ENCODE measurements around the gene TRAPPC2L.

TRAPPC2L gene

DNA sequence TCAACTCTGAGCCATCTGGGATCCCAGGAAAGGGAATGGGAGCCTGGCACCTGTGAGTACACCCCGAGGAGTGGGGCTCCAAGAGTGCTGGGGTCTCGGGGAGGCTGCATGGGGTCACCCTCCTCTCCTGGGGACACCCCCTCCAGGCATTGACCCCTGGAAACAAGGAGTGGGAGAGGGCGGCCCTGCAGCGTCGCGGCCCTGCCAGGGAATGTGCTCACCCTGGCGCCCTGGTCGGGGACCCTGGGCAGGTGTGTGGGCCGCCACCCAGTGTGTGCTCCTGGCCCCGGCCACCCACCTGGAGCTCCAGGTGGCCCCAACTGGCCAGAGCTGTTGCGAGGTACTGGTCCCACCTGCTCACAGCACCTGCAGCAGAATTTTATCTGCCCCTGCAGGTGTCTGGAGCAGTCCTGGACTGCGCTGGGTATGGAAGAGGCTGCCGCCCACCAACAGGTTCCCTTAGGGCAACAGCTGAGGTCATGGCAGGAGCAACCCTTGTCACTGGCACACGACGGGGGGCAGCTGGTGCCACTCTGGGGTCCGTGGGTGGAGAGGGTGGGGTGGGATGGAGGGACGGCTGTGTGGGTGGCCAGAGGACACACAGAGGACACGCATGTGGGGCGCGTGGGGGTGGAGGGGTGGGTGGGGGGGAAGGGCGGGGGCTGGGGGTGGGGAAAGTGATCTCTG is 14.9 kb downstream of the TRAPPC2L start:
- no peak overlapping the region for H3K4me3 ChIP-seq (ENCODE audit: low read depth, low read length)
- TF ChIP-seq, protein P1, sequence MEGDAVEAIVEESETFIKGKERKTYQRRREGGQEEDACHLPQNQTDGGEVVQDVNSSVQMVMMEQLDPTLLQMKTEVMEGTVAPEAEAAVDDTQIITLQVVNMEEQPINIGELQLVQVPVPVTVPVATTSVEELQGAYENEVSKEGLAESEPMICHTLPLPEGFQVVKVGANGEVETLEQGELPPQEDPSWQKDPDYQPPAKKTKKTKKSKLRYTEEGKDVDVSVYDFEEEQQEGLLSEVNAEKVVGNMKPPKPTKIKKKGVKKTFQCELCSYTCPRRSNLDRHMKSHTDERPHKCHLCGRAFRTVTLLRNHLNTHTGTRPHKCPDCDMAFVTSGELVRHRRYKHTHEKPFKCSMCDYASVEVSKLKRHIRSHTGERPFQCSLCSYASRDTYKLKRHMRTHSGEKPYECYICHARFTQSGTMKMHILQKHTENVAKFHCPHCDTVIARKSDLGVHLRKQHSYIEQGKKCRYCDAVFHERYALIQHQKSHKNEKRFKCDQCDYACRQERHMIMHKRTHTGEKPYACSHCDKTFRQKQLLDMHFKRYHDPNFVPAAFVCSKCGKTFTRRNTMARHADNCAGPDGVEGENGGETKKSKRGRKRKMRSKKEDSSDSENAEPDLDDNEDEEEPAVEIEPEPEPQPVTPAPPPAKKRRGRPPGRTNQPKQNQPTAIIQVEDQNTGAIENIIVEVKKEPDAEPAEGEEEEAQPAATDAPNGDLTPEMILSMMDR (conservative IDR thresholded peaks at IDR 0.05; ENCODE audit: low read depth, low read length), result no peak
- DNase-seq (ENCODE audit: low read depth), result no peak

DNA sequence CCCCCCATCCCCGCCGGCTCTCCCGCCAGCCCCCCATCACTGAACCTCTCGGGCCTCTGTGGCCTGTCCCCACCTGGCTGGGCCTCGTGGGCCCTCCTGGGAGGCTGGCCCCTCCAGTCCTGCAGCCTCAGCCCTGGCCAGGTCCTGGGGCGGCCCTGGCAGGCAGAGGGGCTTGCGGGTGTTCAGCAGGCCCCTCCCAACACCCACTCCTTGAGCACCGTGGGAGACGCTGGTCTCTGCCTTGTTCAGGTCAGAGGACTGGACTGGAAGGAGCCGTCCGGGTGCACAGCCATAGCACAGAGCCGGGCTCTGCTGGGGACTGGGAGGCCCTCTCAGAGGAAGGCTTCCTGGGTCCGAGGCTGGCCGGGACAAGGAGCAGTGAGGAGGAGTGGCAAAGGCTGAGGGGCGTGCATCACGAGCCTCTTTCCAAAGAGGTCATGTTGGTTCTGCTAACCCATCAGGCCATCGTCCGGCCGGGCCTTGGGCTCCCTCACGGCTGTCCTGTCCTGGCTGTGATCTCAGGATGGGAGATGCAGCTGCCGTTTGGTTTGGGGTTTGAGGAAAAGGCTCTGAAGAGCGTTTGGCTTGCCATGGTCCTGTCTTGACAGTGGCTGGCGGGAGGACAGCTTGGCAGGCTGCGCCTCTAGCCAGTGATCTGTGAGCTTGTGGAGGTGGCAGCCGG is 15.9 kb downstream of the TRAPPC2L start:
- TF ChIP-seq, protein P1 (conservative IDR thresholded peaks at IDR 0.05; ENCODE audit: low read depth, low read length), result no peak
- H3K4me3 ChIP-seq (ENCODE audit: low read depth, low read length), result no peak overlapping the region
- DNase-seq (ENCODE audit: low read depth), result no peak

DNA sequence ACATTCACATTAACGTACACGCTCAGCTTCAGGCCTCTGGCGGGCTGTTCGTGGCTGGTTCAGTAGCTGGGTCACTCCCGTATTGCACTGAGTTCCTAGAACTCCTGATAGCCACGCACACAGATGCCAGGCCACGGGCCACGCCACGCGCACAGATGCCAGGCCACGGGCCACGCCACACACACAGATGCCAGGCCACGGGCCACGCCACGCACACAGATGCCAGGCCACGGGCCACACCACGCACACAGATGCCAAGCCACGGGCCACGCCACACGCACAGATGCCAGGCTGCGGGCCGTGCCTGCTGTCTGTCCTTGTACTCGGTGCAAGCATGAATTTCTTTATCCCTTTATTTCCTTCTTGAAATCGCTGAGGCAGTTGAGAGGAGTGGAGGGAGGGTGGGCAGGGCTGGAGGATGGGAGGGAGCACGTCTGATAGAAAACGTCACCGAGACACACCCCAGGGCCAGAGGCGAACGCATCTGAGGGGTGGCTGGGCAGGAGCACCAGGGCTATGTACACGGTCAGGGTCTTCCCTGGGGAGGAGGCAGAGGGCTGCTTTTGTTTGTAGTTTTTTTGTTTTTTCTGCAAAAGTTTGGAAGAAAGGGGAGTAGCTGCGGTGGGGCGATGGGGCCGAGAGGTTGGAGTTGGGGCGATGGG is 18.1 kb downstream of the TRAPPC2L start:
- no peak overlapping the region for H3K4me3 ChIP-seq (ENCODE audit: low read depth, low read length)
- DNase-seq (ENCODE audit: low read depth), result no peak
- TF ChIP-seq, protein P1 (conservative IDR thresholded peaks at IDR 0.05; ENCODE audit: low read depth, low read length), result no peak

DNA sequence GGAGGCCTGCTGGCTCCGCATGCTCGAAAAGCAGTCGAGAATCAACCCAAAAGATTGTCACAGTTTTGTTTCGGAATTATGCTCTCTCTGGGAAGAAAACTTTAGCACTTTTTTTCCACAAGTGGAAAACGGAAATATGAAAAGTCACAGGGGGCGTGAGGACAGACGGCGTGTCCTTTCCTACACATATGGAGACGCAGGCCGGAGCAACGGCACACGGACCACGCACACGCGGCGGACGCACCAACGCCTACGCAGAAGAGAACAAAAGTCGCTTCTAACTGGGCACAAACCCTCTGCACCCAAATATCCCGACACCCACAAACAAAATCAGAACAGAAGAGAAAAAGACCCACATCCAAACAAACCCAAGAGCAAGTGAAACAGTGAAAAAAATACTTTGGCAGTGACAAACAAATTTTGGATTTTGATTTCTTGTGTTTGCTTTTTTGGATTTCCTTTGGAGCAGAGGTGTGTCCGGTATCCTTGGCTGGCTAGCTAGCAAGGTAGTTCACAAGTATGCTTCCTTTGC is 18.8 kb downstream of the TRAPPC2L start:
- H3K4me3 ChIP-seq (ENCODE audit: low read depth, low read length), result no peak overlapping the region
- DNase-seq (ENCODE audit: low read depth), result no peak
- TF ChIP-seq, protein P1 (conservative IDR thresholded peaks at IDR 0.05; ENCODE audit: low read depth, low read length), result no peak

DNA sequence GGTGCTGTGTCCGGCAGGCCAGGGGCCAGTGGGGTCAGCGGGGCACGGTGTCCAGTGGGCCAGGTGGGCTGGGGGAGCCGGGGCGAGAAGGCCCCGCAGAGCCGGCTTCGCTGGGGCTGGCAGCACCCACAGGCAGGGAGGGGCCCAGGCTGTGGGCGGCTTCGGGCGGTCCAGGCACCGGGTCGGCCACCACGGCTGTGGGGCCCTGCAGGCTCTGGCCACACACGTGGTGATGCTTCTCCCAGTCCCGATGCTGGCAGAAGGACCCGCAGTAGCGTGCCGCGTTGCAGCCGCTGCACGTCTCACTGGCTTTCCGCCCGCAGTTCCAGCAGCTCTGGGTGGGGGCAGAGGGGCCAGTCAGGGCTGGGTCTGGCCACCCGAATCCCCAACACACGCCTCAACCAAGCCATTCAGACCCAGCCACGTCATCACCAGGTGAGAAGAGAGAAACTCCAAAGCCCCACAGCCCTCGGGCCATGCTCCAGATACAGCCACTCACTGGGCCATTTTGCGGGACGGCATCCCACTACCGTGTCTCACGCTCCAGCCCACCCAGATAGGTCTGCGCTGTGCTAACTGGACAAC is 20.1 kb downstream of the TRAPPC2L start:
- DNase-seq (ENCODE audit: low read depth), result no peak
- TF ChIP-seq, protein P1 (conservative IDR thresholded peaks at IDR 0.05; ENCODE audit: low read depth, low read length), result no peak

DNA sequence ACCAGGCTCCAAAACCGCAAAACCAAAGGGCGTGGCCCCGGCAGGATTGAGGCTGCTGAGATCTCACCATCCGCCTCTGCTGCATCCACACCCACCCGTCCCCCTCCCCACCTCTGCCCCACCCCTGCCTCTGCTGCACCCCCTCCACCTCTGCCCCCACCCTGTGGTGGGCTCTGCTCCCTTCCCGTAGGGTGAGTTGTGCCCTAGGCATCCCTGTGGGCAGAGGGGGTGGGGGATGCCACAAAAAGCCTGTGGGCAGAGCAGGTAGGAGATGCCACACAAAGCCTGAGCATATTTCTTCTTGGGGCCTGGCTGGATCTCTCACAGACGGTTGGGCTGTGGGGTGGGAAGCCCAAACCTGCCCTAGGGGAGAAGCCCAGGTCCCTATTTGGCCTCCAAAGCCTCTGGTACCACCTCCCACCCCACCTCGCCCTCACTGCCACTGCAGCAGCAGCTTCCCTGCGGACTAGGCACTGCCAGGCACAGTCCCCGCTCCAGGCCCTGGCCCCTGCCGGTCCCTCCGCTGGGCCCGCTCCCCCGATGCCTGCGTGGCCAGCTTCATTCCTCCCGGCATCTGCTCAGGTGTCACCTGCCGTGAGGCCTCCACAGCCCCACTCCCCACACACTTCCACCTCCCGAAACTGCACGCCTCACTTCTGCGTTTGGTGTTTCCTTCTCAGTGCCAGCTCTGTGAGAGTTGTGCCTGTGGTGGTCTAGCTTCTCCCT is 20.8 kb downstream of the TRAPPC2L start:
- TF ChIP-seq, protein P1 (conservative IDR thresholded peaks at IDR 0.05; ENCODE audit: low read depth, low read length), result no peak
- no peak for DNase-seq (ENCODE audit: low read depth)
- H3K4me3 ChIP-seq (ENCODE audit: low read depth, low read length), result no peak overlapping the region

More for the DNA sequence above, 20.1 kb downstream of the TRAPPC2L start:
- H3K4me3 ChIP-seq (ENCODE audit: low read depth, low read length), result no peak overlapping the region
